Esophagus muscularis mucosa (tissue), 4 donors: ENCODE results near the gene LRRFIP2. TPM values are rescaled to one million over a fixed set of nuclear protein-coding genes. Genes with fewer than 3 reads are reported as not detected.
"Not testable (repeated sequence)": the region's sequence is repeated elsewhere in the genome, so short reads cannot be mapped to it uniquely, and the experiment has no call there.

ENCODE experiments used
- DNase-seq: peaks from one replicate; pipeline ENCODE4 v3.0.0-alpha.2; 2017; ENCODE audit errors: extremely low spot score
- H3K27ac ChIP-seq, 4 donors: fragments of 200-600 bp; sonication (generic); replicated peaks in 1 of 4; 1 replicate in 3 of 4; 2 replicates in 1 of 4; pipeline ENCODE4 v1.5.1; 2016 to 2019; ENCODE audit warnings: mild to moderate bottlenecking in 1 of 4
- H3K27me3 ChIP-seq, 4 donors: fragments of 200-600 bp; sonication (generic); one replicate each; pipeline versions ENCODE4 v1.5.1 to v1.6.0; 2016 to 2019
- H3K36me3 ChIP-seq, 4 donors: fragments of 200-600 bp; sonication (generic); one replicate each; pipeline ENCODE4 v1.5.1; 2016 to 2019
- H3K4me1 ChIP-seq, 4 donors: fragments of 200-600 bp; sonication (generic); one replicate each; pipeline ENCODE4 v1.5.1; 2016 to 2019
- H3K4me3 ChIP-seq, 4 donors: fragments of 200-600 bp; sonication (generic); 1 replicate in 2 of 4; 2 replicates in 2 of 4; pipeline ENCODE4 v1.5.1; 2016 to 2019; ENCODE audit warnings: mild to moderate bottlenecking in 4 of 4, moderate library complexity in 1 of 4
- H3K9me3 ChIP-seq, 4 donors: fragments of 200-600 bp; sonication (generic); 1 replicate in 3 of 4; 2 replicates in 1 of 4; pipeline ENCODE4 v1.5.1; 2016 to 2019
- EP300 ChIP-seq: sonication (generic); formaldehyde crosslinking; IDR thresholded peaks from one replicate; pipeline ENCODE4 v1.6.1; 2017; ENCODE audit warnings: antibody characterized with exemption
- POLR2A ChIP-seq: fragments of 450-650 bp; IDR thresholded peaks from one replicate; pipeline ENCODE4 v1.6.1; 2017; ENCODE audit warnings: antibody characterized with exemption, moderate library complexity, mild to moderate bottlenecking, low read depth
- POLR2AphosphoS5 ChIP-seq, 2 donors: sonication (generic); formaldehyde crosslinking; IDR thresholded peaks; one replicate each; pipeline ENCODE4 v1.6.1; 2017; ENCODE audit warnings: antibody characterized with exemption in 2 of 2
- WGBS: methylation state at CpG from one replicate; pipeline ENCODE4 v1.1.5; 2018; 5-methylcytosine and 5-hydroxymethylcytosine counted together
- intact Hi-C: fragments of 100-400 bp; cut with DNase I; formaldehyde crosslinking; loops from one replicate; pipeline ENCODE4 v1.15.1; 2023
- total RNA-seq, 4 donors: library from RNA; depleted of rRNA; stranded (reverse); fragments of >200 nt; gene quantifications; one replicate each; pipeline versions ENCODE4 v1.1.0 to v1.2.1, GENCODE V29; 2016
- TF ChIP-seq, protein P1 (sequence below), 3 experiments: fragments of 200-600 bp in 2 of 3; fragments of 450-650 bp in 1 of 3; sonication (generic) in 2 of 3; IDR thresholded peaks; one replicate each; pipeline ENCODE4 v1.5.1; 2017 to 2019; ENCODE audit warnings: antibody characterized with exemption in 3 of 3, mild to moderate bottlenecking in 2 of 3, moderate library complexity in 1 of 3

LRRFIP2 gene
- total RNA-seq, 4 donors from 2014 or later, result 76.9 to 104 (median 93.4) TPM

DNA sequence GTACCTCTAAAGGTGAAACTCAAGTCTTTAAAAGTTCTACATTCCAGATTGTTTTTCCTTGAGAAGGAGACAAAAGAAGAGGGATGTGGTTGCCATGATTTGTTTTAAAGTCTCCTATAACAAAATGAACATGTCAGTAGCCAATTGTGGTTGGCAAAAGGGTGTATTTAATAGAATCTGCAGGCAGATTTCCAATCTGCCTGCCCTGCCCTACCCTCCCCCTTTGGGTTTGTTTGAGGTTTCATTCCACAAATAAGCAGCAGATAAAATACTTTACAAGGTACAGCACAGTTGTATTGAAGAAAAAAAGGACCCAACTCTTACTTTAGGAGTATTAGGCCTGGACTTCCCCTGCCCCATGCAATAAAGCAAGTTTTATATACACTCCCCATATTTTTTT, 121.5 kb downstream of the LRRFIP2 start:
- intact Hi-C loops, result no loop called here
- H3K27ac ChIP-seq, result peak overlapping the region in 2 of 4 donors; percentile 61 to 70
- H3K4me1 ChIP-seq, result peaks cover 41 to 55% (median 45%) of the 10 kb centered on the region in 4 donors
- H3K27me3 ChIP-seq, result no peaks in the 10 kb centered on the region
- peaks cover 10 to 81% (median 52%) of the 10 kb centered on the region in 4 donors for H3K36me3 ChIP-seq
- TF ChIP-seq POLR2A, result no peak
- TF ChIP-seq, protein P1, sequence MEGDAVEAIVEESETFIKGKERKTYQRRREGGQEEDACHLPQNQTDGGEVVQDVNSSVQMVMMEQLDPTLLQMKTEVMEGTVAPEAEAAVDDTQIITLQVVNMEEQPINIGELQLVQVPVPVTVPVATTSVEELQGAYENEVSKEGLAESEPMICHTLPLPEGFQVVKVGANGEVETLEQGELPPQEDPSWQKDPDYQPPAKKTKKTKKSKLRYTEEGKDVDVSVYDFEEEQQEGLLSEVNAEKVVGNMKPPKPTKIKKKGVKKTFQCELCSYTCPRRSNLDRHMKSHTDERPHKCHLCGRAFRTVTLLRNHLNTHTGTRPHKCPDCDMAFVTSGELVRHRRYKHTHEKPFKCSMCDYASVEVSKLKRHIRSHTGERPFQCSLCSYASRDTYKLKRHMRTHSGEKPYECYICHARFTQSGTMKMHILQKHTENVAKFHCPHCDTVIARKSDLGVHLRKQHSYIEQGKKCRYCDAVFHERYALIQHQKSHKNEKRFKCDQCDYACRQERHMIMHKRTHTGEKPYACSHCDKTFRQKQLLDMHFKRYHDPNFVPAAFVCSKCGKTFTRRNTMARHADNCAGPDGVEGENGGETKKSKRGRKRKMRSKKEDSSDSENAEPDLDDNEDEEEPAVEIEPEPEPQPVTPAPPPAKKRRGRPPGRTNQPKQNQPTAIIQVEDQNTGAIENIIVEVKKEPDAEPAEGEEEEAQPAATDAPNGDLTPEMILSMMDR (IDR thresholded peaks at IDR 0.05), result no peak
- no peak overlapping the region for H3K4me3 ChIP-seq
- DNase-seq, result no peak
- H3K9me3 ChIP-seq, result no peaks in the 10 kb centered on the region

- no peak overlapping the region for H3K4me3 ChIP-seq
- H3K4me1 ChIP-seq, result peaks cover 33 to 38% (median 34%) of the 10 kb centered on the region in 4 donors
- H3K27me3 ChIP-seq, result no peaks in the 10 kb centered on the region
- 92% methylated on average over 1 of the region's 1 CpG for WGBS
- no peak overlapping the region for H3K27ac ChIP-seq
- peaks cover 17 to 81% (median 57%) of the 10 kb centered on the region in 4 donors for H3K36me3 ChIP-seq
- H3K9me3 ChIP-seq, result no peaks in the 10 kb centered on the region
- intact Hi-C loops, result no loop called here
- TF ChIP-seq, protein P1 (IDR thresholded peaks at IDR 0.05), result no peak
- no peak for TF ChIP-seq POLR2AphosphoS5 (IDR thresholded peaks at IDR 0.05)
- no peak for TF ChIP-seq EP300
- TF ChIP-seq POLR2A, result no peak
- DNase-seq, result no peak
These were observed 124.1 kb downstream of the LRRFIP2 start for GRCh38 chr3:37050282-37050681.

DNA sequence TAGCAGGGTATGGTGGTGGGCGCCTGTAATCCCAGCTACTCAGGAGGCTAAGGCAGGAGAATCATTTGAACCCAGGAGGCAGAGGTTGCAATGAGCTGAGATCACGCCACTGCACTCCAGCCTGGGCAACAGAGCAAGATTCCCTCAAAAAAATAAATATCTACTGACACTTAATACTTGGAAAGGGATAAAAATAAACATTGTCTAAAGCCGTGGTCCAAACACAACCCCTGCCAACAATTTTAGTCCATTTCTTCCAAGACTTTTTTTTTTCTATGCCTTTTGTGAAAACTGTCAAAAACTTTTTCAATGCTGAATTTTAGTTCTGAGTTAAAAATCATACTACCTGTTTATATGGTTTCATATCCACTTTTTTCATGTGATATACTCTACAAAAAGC, 131.7 kb downstream of the LRRFIP2 start:
- 54% methylated on average over 3 of the region's 3 CpGs for WGBS
- H3K4me3 ChIP-seq, H3K27me3 ChIP-seq, intact Hi-C loops, H3K9me3 ChIP-seq, DNase-seq: not testable (repeated sequence)
- H3K27ac ChIP-seq, result peak overlapping the region in 1 of 4 donors; percentile 7
- H3K36me3 ChIP-seq, result peaks cover 8 to 52% (median 41%) of the 10 kb centered on the region in 4 donors
- H3K4me1 ChIP-seq, result peaks cover 11 to 28% (median 23%) of the 10 kb centered on the region in 4 donors

DNA sequence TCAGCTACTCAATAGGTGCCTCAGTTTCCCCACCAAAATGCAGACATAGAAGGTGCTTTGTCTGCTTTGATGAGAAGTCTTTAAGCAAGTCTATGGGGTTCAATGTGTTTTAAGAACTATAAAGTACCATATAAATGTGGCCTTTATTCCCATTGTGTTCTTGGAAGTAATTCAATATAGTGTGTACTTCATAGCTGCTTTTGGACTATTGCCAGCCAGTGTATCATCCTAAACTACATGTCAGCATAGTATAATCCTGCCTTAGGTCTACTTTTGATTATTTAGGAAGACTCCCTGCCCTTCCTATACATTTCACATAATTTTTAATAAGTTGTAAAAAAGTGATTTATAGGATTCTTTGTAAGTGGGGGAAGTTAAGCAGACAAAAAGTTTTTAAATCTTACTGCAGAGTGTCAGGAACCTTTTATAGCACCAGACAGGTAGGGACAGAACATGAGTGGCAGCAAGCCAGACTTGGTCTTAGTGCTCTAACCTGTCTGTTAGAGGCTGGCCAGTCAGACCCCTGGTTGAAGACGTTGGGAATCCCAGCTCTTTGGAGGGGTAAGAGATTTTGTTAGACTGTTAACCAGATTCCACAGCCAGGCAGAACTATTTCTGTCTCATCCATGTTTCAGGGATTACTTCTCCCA, 132.7 kb downstream of the LRRFIP2 start:
- H3K9me3 ChIP-seq, result no peaks in the 10 kb centered on the region
- TF ChIP-seq, protein P1 (IDR thresholded peaks at IDR 0.05), result no peak
- TF ChIP-seq POLR2A (no peak), EP300 (no peak), POLR2AphosphoS5 (IDR thresholded peaks at IDR 0.05) (no peak)
- peaks cover 0 to 53% (median 34%) of the 10 kb centered on the region in 4 donors for H3K36me3 ChIP-seq
- H3K27me3 ChIP-seq, result no peaks in the 10 kb centered on the region
- 30% methylated on average over 1 of the region's 1 CpG for WGBS
- peaks cover 11 to 28% (median 23%) of the 10 kb centered on the region in 4 donors for H3K4me1 ChIP-seq
- intact Hi-C loops, result no loop called here
- DNase-seq, result no peak
- no peak overlapping the region for H3K4me3 ChIP-seq
- H3K27ac ChIP-seq, result peak overlapping the region in 2 of 4 donors; percentile 6 to 7

DNA sequence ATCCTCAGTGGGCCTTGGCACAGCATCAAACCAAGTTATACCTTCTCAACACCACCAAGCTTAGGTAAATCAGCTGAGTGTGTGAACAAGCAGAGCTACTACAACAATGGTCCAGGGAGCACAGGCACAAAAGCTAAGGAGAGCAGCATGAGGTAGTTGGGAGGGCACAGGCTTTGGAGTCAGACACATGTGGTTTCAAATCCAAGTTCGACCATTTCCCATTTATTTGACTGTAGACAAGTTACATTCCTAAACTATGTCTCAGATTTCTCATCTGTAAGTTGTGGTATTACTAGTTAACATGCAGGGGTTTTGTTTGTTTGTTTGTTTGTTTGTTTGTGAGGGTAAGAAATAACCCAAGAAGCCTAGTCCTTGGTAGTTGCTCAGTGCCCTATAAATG, 134.2 kb downstream of the LRRFIP2 start:
- no peak for TF ChIP-seq POLR2A
- TF ChIP-seq EP300, result no peak
- TF ChIP-seq POLR2AphosphoS5 (IDR thresholded peaks at IDR 0.05), result no peak
- TF ChIP-seq, protein P1 (IDR thresholded peaks at IDR 0.05), result no peak
- DNase-seq, result no peak
- H3K36me3 ChIP-seq, result peaks cover 0 to 68% (median 41%) of the 10 kb centered on the region in 4 donors
- no peak overlapping the region for H3K27ac ChIP-seq
- H3K4me1 ChIP-seq, result peaks cover 11 to 28% (median 23%) of the 10 kb centered on the region in 4 donors
- WGBS, result 93% methylated on average over 1 of the region's 1 CpG
- H3K9me3 ChIP-seq, result no peaks in the 10 kb centered on the region
- no peaks in the 10 kb centered on the region for H3K27me3 ChIP-seq
- H3K4me3 ChIP-seq, result no peak overlapping the region
- intact Hi-C loops, result no loop called here
